HG03139 (cell line): ENCODE data around the gene ABL1.
"Not testable (repeated sequence)": the region's sequence is repeated elsewhere in the genome, so short reads cannot be mapped to it uniquely, and the experiment has no call there.

Source experiments
- ATAC-seq: cut with Tn5 transposase; IDR thresholded peaks from one replicate; pipeline ENCODE4 v1.9.1; 2021; ENCODE audit not compliant: unreplicated experiment

ABL1 gene

DNA sequence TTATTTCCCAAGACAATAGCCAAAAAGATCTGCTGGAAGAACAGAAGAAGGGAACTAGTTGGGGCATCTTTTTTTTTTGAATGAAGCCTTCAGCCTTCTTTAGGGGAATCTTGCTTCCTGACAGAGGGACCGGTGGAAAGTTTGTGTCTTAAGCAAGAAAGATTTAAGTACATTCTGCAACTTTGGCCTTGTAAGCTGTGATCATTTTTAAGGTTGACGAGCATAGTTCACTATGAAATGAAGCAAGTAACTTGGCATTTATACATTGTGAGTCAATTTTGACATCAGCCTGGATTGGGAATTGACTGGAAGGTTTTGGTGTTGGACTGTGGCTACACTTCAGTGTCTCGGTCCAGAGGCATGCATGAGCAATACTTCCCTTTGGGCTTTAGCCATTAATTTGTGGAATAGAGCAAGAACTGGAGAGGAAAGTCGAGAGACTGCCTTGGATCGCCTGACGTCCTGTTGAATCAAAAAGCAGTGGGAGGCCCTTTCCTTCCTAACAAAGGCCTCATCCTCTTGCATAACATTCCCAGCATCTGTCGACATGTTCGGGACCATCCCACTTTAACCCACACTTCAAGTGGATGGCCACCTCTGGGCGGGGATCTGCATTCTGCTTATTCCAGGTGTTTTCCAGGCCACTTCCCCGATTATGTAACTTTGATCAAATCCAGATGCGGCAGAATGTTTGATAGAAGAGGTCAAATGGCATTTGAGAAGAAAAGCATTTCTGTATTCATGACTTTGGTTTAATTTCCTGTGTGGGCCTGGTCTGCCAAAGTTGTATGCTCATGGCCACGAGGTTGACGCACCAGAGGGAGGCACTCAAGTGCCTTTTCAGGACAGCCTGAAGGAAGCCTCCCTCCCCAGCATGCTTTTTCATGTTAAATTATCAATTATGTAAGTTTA, 12.5 kb downstream of the ABL1 start:
- no peak for ATAC-seq

DNA sequence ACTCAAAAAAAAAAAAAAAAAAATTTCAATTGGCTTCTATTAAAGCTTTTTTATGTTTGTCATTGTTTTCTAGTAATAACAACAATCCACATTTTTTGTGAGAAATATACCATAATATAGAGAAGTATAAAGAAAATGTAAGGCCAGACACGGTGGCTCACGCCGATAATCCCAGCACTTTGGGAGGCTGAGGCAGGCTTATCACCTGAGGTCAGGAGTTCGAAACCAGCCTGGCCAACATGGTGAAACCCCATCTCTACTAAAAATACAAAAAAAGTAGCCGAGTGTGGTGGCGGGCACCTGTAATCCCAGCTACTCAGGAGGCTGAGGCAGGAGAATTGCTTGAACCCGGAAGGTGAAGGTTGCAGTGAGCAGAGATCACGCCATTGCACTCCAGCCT, 13.5 kb downstream of the ABL1 start:
- not testable (repeated sequence) for ATAC-seq

DNA sequence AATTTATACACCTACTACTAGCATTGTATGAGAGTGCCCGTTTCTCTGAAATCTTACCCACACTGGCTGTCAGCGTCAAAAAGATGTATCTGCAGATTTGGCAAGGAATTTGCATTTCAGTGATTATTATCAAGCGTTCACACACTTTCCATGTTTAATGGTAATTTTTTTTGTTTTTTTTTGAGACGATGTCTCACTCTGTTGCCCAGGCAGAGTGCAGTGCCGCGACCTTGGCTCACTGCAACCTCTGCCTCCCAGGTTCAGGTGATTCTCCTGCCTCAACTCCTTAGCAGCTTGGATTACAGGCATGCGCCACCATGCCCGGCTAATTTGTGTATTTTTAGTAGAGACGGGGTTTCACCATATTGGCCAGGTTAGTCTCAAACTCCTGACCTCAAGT, 14.3 kb downstream of the ABL1 start:
- ATAC-seq = no peak

DNA sequence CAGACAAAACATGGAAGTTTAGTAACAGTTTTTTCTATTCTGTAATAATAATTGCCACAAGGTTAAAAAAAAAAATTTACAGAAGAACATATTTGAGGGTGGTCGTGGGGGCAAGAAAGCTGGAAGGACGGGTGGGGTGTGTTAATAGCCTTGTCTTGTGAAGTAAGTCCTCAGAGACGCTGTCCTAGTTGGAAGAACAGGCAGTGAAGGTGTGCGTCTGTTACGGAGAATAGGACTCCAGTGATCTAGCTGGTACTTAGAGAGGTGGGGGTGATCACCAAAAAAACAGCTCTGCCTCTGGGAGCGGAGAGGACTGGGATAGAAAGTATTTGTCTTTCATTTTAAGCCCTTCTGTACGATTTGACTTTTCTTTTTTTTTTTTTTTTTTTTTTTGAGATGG, 17.7 kb downstream of the ABL1 start:
- ATAC-seq = no peak

DNA sequence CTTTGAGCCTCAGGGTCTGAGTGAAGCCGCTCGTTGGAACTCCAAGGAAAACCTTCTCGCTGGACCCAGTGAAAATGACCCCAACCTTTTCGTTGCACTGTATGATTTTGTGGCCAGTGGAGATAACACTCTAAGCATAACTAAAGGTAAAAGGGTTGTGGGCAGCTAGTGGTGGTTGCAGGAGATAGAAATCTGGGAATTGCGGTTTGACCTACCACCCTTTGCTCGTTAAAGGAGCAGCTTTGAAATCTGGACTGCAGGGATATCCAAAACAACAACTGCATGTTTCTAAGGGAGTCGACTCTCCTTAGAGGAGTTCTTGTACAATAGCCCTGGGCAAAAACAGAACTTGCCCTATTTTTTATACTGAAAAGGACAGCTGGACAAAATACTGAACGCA, 19.0 kb downstream of the ABL1 start:
- no peak for ATAC-seq

DNA sequence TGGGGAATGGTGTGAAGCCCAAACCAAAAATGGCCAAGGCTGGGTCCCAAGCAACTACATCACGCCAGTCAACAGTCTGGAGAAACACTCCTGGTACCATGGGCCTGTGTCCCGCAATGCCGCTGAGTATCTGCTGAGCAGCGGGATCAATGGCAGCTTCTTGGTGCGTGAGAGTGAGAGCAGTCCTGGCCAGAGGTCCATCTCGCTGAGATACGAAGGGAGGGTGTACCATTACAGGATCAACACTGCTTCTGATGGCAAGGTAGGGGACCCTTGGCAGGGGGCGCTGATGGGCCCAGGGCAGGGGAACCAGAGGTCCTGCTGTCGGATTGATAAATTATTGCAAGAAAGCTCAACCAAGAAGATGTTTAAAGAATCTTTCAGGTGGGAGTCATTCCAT, 19.8 kb downstream of the ABL1 start:
- no peak for ATAC-seq

DNA sequence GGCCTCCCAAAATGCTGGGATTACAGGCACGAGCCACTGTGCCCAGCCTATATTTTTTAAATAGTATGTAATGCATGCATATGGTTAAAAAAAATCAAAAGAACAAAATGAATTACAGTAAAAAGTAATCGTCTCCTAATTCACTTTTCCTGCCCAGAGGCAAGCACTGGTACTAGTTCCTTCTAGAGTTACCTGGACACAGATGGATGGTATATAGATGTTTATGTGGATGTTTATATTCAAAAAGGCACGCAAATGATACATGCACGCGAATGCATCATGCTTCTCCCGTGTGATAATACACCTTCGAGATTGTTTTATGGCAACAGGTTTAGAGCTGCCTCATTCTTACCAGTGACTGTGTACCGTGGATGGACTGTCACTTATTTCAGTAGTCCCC, 21.4 kb downstream of the ABL1 start:
- ATAC-seq = no peak

DNA sequence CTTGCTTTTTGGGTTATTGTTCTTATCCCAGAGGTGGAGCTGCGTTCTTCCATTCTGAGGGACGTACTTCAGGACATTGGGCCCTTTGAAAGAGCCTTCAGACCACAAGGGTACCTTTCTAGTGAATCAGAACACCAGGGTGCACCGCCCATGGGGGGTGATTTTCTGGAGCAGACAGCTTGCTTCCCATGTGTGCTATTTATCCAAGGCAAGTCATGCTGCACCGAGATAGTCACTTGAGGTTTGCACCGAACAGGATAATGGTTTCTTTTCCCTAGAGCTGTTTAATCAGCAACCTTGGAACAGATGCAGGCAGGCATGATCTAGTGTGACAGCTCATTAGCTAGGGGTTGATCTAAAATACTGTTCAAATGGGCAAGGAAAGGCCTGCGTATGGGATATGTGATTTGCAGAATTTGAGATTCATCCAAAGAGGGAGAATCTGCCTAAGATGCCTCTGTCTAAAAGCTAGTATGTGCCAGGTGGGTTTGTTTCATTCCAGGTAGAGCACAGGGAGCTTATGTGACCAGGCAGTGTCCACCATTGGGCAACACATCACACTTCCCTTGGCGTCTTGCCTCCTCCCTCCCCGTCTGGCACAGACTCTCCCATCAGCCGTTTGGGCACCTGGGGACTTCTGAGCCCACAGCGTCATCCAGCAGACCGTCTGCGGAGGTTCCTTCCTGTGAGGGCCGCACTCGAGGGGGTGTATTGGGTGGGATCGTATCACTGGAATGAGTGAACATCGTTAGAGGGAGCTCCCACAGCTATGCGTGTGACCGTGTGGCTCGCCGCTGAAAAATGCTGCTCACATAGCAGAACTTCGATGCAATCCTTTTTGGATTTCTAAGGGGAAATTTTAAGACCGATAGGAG, 23.0 kb downstream of the ABL1 start:
- ATAC-seq = no peak

DNA sequence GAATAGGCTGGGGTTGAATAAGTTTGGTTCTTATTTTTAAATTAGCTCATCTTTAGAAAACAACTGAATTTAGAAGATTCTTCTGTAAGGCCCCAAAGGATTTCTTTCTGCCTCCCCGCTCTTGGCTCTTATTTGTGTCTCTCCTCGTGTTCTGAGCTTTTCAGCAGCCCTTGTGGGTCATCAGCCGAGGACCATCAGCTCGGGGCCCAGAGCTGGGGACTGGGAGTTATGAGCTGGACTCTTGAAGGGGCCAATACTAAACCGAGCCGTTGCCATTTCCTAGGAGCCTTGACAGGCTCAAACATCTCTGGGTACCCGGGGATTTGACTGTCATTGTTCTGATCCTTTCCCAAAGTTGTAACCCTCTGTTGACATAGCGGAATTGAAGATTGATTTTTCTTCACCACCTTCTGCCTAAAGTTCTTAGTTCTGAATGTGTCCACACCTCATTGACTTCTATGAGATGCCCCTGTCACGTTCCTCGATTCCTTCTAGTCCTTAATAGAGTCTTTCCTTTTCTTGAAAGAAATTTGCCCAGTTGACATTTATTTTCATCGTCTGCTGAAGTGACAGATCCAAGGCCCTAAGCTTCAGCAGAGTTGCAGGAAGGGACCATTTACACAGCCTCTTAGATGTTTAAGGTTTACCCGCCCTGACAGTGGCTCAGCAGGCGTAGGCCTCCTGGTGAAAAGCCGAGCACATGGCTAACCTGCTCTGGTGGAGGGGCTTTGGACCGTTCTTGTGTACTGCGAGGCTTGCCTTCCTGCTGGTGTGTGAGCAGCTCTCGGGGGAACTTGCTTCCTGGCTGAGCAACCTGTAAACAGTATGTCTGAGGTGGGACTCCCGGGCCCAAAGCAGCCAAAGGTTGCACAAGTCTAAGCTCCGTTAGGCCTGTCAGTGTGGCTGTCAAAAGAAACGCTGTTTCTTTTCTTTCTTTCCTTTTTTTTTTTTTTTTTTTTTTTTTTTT, 24.0 kb downstream of the ABL1 start:
- ATAC-seq = no peak

DNA sequence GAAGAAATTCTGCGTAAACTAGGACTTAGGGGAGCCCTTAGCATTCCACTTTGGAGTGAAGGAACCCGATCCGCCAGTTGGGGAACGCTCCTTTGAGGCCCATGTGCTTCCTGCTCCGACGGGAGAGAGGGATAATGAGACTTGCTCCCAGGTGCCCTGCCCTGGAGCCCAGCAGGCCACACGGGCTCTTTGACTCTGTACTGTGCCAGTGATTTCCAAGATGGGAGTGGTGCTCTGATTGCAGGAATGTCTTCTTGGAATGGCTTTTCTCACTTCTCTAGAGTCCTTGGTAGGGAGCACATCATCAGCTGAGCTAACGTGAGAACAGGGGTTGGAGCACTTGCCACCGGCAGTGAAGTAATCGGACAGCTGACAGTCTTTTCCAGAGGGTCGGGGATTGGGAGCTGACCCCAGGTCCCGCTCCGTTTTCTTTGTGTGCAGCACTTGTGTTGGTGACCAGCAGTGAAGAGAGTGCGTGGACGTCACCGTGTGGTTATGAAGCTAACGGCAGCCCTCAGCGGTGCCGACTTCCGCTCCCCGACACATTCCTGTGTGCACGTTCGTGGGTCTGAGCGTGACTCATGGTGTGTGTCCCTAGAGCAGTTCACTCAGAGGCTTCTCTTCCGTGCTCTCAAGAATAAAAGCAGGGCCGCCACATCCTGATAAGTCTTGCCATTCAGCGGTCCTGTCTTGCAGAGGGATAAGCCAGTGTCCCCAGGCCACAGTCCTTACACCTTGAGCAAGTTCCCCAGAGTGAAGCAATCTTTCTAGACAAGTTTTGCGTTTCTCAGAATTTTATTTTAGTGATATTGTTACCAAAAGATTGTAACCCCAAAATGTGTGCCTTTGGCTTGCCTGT, 25.6 kb downstream of the ABL1 start:
- no peak for ATAC-seq

DNA sequence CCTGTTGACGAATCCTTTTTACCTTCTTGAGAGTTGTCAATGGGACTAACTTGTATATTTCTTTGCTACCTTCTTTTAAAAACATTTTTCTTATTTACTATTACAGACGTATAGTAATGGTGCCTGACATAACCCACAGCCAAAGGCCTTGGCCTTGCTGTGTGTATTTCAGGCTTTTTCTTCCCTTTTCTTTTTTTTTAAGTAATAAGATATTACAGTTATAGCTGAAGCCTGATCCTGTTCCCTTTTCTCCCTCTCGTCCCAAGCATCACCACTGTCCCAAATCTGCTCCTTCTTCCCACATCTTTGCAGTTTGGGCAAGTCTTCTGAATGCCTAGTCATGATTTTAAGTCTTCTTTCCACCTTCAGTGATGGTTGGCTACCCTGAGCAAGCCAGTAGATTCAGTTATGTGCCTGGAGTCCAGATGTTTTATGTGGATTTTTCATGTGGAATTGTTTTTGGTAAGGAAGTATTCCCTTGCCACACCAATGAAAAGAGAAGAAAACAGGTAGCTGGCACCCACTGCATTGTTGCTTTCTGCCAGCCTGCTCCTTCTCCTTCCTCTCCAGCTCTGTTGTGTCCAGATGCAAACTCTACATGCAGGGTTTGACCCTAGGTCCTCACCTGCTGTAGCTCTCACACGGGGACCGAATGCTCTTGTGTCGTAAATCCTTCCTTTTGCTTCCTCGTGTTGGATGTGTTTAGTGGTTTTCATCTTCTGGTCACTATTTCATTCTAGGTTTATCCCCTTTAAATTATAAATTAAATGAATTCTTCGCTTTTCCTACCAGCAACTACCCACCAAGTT, 26.5 kb downstream of the ABL1 start:
- no peak for ATAC-seq

DNA sequence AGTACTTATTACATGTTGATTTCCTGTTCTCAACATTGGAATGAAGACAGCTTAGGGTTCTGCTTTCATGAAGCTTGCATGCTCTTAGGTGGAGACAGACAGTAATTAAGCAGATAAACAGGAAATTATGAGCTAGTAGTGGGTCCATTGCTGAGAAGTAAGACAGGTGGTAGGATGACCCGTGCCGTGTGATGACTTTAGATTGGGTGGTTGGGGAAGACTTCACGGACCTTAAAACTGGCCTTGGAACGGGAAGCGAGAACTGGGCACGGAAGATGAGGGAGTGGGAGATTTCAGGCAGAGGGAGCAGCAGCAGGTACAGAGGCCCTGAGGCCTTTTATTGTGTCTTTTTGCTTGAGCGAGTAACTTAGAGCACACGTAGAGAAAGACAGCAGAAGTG, 27.2 kb downstream of the ABL1 start:
- no peak for ATAC-seq

DNA sequence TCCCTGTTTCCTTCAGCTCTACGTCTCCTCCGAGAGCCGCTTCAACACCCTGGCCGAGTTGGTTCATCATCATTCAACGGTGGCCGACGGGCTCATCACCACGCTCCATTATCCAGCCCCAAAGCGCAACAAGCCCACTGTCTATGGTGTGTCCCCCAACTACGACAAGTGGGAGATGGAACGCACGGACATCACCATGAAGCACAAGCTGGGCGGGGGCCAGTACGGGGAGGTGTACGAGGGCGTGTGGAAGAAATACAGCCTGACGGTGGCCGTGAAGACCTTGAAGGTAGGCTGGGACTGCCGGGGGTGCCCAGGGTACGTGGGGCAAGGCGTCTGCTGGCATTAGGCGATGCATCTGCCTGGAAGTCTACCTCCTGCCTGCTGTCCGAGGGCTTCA, 27.7 kb downstream of the ABL1 start:
- no peak for ATAC-seq

DNA sequence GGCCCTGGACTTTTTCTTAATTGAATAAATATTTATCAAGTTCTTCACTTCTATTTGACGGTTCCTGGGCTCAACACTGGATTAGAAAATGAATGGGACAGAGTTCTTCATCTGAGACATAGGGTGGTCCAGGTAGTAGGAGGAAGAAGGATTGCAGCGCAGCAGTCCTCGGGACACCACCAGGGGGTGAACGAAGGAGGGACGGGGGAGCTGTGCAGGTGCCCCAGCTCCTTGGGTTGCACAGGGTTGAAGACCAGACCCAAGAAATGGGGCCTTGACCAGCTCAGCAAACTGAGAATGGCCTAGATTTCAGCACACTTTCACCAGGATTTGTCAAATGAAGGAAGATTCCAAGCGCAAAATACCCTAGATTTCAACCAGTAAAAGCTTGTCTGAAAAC, 29.5 kb downstream of the ABL1 start:
- ATAC-seq = no peak

DNA sequence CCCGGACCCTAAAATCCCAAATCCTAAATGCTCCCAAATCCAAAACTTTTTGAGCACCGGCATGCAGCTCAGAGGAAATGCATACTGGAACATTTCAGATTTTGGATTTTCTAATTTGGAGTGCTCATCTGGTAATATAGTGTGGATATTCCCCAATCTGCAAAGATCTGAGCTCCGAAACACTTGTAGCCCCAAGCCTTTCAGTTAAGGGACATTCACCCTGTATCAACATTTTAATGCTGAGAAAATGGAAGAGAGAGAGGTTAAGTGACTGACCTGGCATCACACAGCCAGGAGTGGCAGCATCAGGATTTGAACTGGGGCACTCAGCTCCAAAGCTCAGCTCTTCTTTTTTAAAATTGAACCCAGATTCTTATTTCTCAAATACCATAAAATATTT, 30.9 kb downstream of the ABL1 start:
- no peak for ATAC-seq

DNA sequence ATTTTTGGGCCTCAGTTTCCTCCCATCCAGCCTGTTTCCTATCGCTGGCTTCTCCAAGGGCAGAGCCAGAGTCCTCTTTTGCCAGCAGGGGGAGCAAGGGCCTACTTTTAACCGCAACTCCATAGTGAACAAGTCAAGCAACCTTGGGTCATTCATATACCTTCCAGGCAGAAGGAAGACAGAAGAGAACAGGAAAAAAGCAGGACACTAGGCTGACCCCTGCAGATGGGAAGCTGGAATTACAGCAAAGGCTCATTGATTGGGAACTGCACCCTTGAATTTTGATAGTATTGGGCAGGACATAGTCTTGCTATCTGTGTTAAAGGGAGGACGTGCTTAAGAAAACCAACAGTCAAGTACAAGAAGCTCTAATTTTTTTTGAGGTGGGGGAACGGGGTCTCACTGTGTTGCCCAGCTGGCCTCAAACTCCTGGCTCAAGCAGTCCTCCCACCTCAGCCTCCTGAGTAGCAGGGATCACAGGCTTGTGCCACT, 31.5 kb downstream of the ABL1 start:
- no peak for ATAC-seq

DNA sequence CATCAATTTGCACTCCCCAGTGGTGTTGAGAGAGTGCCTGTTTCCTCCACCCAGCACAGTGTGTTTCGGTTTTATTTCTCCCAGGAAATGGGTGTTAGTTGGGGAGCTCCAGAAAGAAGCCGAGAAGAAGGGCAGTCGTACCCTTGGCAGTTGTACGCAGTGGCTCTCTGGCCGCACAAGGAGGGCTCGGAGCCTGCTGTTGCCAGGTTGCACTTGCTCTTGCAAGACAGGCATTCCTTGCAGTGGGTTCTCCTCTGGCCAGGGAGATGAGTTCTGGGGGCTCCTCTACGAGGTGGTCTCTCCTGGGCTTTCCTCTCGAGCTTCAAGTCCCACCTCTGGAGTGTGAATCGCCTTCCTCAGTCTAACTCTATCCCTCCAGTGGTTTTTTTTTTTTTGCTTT, 32.5 kb downstream of the ABL1 start:
- no peak for ATAC-seq

DNA sequence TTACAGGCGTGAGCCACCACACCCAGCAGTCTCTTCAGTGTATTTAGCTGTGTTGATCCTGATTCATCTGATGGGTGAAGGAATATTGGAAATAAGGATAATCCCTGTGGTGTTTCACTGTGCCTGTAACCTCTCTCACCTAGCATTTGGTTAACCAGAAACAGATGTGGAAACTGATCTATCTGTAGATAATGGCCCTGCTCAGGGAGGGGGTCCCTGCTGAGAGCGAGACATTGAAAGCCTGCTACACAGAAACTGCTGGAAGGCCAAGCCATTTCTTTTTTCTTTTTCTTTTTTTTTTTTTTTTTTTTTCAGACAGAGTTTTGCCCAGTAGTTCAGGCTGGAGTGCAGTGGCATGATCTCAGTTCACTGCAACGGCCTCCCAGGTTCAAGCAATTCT, 33.2 kb downstream of the ABL1 start:
- ATAC-seq = no peak

DNA sequence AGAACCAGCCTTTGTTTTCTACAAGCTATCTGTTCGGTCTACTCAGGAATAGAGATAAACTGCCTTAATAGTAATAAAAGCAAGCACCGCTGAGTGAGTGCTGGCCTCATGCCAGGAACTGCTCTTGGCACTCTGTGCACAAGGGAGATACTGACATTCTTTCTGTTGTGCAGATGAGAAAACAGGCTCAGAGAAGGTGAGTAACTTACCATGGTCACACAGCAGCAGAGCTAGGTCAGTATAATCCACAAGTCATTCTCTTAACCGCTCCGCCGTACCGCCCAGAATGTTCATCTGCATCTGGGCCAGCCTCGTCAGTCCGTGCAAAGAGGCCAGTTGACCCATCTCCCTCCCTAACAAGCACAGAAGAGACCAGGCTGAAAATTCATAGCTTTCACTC, 34.2 kb downstream of the ABL1 start:
- ATAC-seq = no peak
